Measurements from ENCODE around the gene PRIMA1. TPM values are rescaled to one million over a fixed set of nuclear protein-coding genes. Genes with fewer than 3 reads are reported as not detected.
"Not testable (repeated sequence)": the region's sequence is repeated elsewhere in the genome, so short reads cannot be mapped to it uniquely, and the experiment has no call there.

Gene PRIMA1
- total and polyA plus RNA-seq, 2 donors from 2014 or later, result 1.0 to 1.7 TPM

- Histone ChIP-seq H3K4me3 (ENCODE audit: low read length in 3 of 3) (no peak overlapping the region), H3K27ac (ENCODE audit: low read depth in 2 of 2, low read length in 2 of 2) (no peak overlapping the region), H3K27me3 (ENCODE audit: control insufficient read depth, insufficient read depth, low read length) (no peaks in the 10 kb centered on the region), H3K4me1 (ENCODE audit: control insufficient read depth in 2 of 3, insufficient read depth in 2 of 3, low read depth in 1 of 3, low read length in 3 of 3) (no peaks in the 10 kb centered on the region), H3K9ac (ENCODE audit: low read length in 3 of 3) (no peak overlapping the region), H3K9me3 (ENCODE audit: control insufficient read depth in 2 of 3, insufficient read depth in 1 of 3, low read length in 3 of 3) (peaks cover 0 to 4% (median 4%) of the 10 kb centered on the region in 3 donors), H3K36me3 (ENCODE audit: control insufficient read depth in 2 of 3, insufficient read depth in 3 of 3, low read length in 3 of 3) (no peaks in the 10 kb centered on the region)
- no peak for TF ChIP-seq CTCF (IDR thresholded peaks at IDR 0.05; ENCODE audit: borderline replicate concordance, extremely low read depth, insufficient read depth)
- intact Hi-C loops (cut with DNase I), result no loop called here
- no peak for DNase-seq
- no peak for FAIRE-seq
Observed at GRCh38 chr14:93818857-93819256, 30.6 kb upstream of the PRIMA1 start.

GRCh38 chr14:93811676-93812075, 23.4 kb upstream of the PRIMA1 start:
- Histone ChIP-seq H3K4me3 (ENCODE audit: low read length in 3 of 3) (no peak overlapping the region), H3K27ac (ENCODE audit: low read depth in 2 of 2, low read length in 2 of 2) (no peak overlapping the region), H3K36me3 (ENCODE audit: control insufficient read depth in 2 of 3, insufficient read depth in 3 of 3, low read length in 3 of 3) (no peaks in the 10 kb centered on the region), H3K4me1 (ENCODE audit: control insufficient read depth in 2 of 3, insufficient read depth in 2 of 3, low read depth in 1 of 3, low read length in 3 of 3) (no peaks in the 10 kb centered on the region), H3K9ac (ENCODE audit: low read length in 3 of 3) (no peak overlapping the region), H3K27me3 (ENCODE audit: control insufficient read depth, insufficient read depth, low read length) (no peaks in the 10 kb centered on the region), H3K9me3 (ENCODE audit: control insufficient read depth in 2 of 3, insufficient read depth in 1 of 3, low read length in 3 of 3) (peaks cover 0 to 23% (median 7%) of the 10 kb centered on the region in 3 donors)
- no peak for DNase-seq
- no peak for TF ChIP-seq CTCF (IDR thresholded peaks at IDR 0.05; ENCODE audit: borderline replicate concordance, extremely low read depth, insufficient read depth)
- FAIRE-seq, result no peak
- intact Hi-C loops (cut with DNase I), result no loop called here

- Histone ChIP-seq H3K27me3 (ENCODE audit: control insufficient read depth, insufficient read depth, low read length) (no peaks in the 10 kb centered on the region), H3K36me3 (ENCODE audit: control insufficient read depth in 2 of 3, insufficient read depth in 3 of 3, low read length in 3 of 3) (no peaks in the 10 kb centered on the region), H3K9me3 (ENCODE audit: control insufficient read depth in 2 of 3, insufficient read depth in 1 of 3, low read length in 3 of 3) (peaks cover 0 to 23% (median 7%) of the 10 kb centered on the region in 3 donors), H3K4me1 (ENCODE audit: control insufficient read depth in 2 of 3, insufficient read depth in 2 of 3, low read depth in 1 of 3, low read length in 3 of 3) (no peaks in the 10 kb centered on the region), H3K9ac (ENCODE audit: low read length in 3 of 3) (no peak overlapping the region), H3K27ac (ENCODE audit: low read depth in 2 of 2, low read length in 2 of 2) (no peak overlapping the region), H3K4me3 (ENCODE audit: low read length in 3 of 3) (no peak overlapping the region)
- no peak for TF ChIP-seq CTCF (IDR thresholded peaks at IDR 0.05; ENCODE audit: borderline replicate concordance, extremely low read depth, insufficient read depth)
- no peak for DNase-seq
- no peak for FAIRE-seq
- intact Hi-C loops (cut with DNase I), result no loop called here
Observed at GRCh38 chr14:93811020-93811419, 22.7 kb upstream of the PRIMA1 start.

GRCh38 chr14:93809491-93810420, 21.5 kb upstream of the PRIMA1 start:
- H3K9ac ChIP-seq (ENCODE audit: low read length in 3 of 3); FAIRE-seq; intact Hi-C loops (cut with DNase I); H3K36me3 ChIP-seq (ENCODE audit: control insufficient read depth in 2 of 3, insufficient read depth in 3 of 3, low read length in 3 of 3); DNase-seq; H3K27ac ChIP-seq (ENCODE audit: low read depth in 2 of 2, low read length in 2 of 2); H3K27me3 ChIP-seq (ENCODE audit: control insufficient read depth, insufficient read depth, low read length); H3K4me1 ChIP-seq (ENCODE audit: control insufficient read depth in 2 of 3, insufficient read depth in 2 of 3, low read depth in 1 of 3, low read length in 3 of 3); H3K4me3 ChIP-seq (ENCODE audit: low read length in 3 of 3): not testable (repeated sequence)
- peaks cover 0 to 21% (median 5%) of the 10 kb centered on the region in 3 donors for H3K9me3 ChIP-seq (ENCODE audit: control insufficient read depth in 2 of 3, insufficient read depth in 1 of 3, low read length in 3 of 3)
